ENCODE measurements around the gene RAP1GAP2. TPM values are rescaled to one million over a fixed set of nuclear protein-coding genes. Genes with fewer than 3 reads are reported as not detected.
"Not testable (repeated sequence)": the region's sequence is repeated elsewhere in the genome, so short reads cannot be mapped to it uniquely, and the experiment has no call there.

Gene RAP1GAP2
- total RNA-seq, 1 donor from 2014 or later = 0.79 TPM

- H3K27ac Mint-ChIP-seq = no peak overlapping the region
- DNase-seq = no peak
- no peaks in the 10 kb centered on the region for H3K4me1 Mint-ChIP-seq
- H3K27me3 Mint-ChIP-seq = peaks cover 2% of the 10 kb centered on the region
- intact Hi-C loops (cut with micrococcal nuclease) = no loop called here
- peaks cover 2% of the 10 kb centered on the region for H3K36me3 Mint-ChIP-seq (ENCODE audit: low read depth)
- H3K9me3 Mint-ChIP-seq = no peaks in the 10 kb centered on the region
- no peak overlapping the region for H3K4me3 Mint-ChIP-seq
Measured at GRCh38 chr17:2975469-2975958, 179.3 kb downstream of the RAP1GAP2 start.

- no peak overlapping the region for H3K4me3 Mint-ChIP-seq
- intact Hi-C loops (cut with micrococcal nuclease) = no loop called here
- DNase-seq = no peak
- peaks cover 2% of the 10 kb centered on the region for H3K36me3 Mint-ChIP-seq (ENCODE audit: low read depth)
- H3K27ac Mint-ChIP-seq = no peak overlapping the region
- H3K9me3 Mint-ChIP-seq = no peaks in the 10 kb centered on the region
- peaks cover 2% of the 10 kb centered on the region for H3K27me3 Mint-ChIP-seq
- no peaks in the 10 kb centered on the region for H3K4me1 Mint-ChIP-seq
Measured at GRCh38 chr17:2977157-2977556, 180.9 kb downstream of the RAP1GAP2 start.

- no peaks in the 10 kb centered on the region for H3K4me1 Mint-ChIP-seq
- no peak overlapping the region for H3K4me3 Mint-ChIP-seq
- H3K36me3 Mint-ChIP-seq (ENCODE audit: low read depth) = peaks cover 2% of the 10 kb centered on the region
Measured at GRCh38 chr17:2978116-2978515, 181.9 kb downstream of the RAP1GAP2 start.

GRCh38 chr17:2978991-2979390 is 182.8 kb downstream of the RAP1GAP2 start:
- intact Hi-C loops (cut with micrococcal nuclease) = no loop called here
- Mint-ChIP-seq H3K36me3 (ENCODE audit: low read depth) (peaks cover 2% of the 10 kb centered on the region), H3K4me3 (no peak overlapping the region), H3K27ac (no peak overlapping the region), H3K9me3 (no peaks in the 10 kb centered on the region), H3K27me3 (peaks cover 2% of the 10 kb centered on the region), H3K4me1 (no peaks in the 10 kb centered on the region)
- no peak for DNase-seq

More at GRCh38 chr17:2978116-2978515, 181.9 kb downstream of the RAP1GAP2 start:
- Mint-ChIP-seq H3K27me3 (peaks cover 2% of the 10 kb centered on the region), H3K9me3 (no peaks in the 10 kb centered on the region), H3K27ac (no peak overlapping the region)
- no peak for DNase-seq
- intact Hi-C loops (cut with micrococcal nuclease) = no loop called here

- peaks cover 4% of the 10 kb centered on the region for H3K36me3 Mint-ChIP-seq (ENCODE audit: low read depth)
Measured at GRCh38 chr17:2980211-2980903, 184.1 kb downstream of the RAP1GAP2 start.

GRCh38 chr17:2980904-2981246 is 184.6 kb downstream of the RAP1GAP2 start:
- DNase-seq = no peak

More at GRCh38 chr17:2980211-2980903, 184.1 kb downstream of the RAP1GAP2 start:
- no peak overlapping the region for H3K4me3 Mint-ChIP-seq
- H3K27ac Mint-ChIP-seq = no peak overlapping the region
- peaks cover 2% of the 10 kb centered on the region for H3K27me3 Mint-ChIP-seq
- no peaks in the 10 kb centered on the region for H3K9me3 Mint-ChIP-seq
- intact Hi-C loops (cut with micrococcal nuclease) = no loop called here
- H3K4me1 Mint-ChIP-seq = no peaks in the 10 kb centered on the region
- no peak for DNase-seq

GRCh38 chr17:2981325-2981724 is 185.1 kb downstream of the RAP1GAP2 start:
- H3K27ac Mint-ChIP-seq = no peak overlapping the region
- no peaks in the 10 kb centered on the region for H3K27me3 Mint-ChIP-seq
- H3K36me3 Mint-ChIP-seq (ENCODE audit: low read depth) = peaks cover 7% of the 10 kb centered on the region
- no peaks in the 10 kb centered on the region for H3K9me3 Mint-ChIP-seq
- no peaks in the 10 kb centered on the region for H3K4me1 Mint-ChIP-seq
- H3K4me3 Mint-ChIP-seq = no peak overlapping the region
- intact Hi-C loops (cut with micrococcal nuclease) = no loop called here
- DNase-seq = no peak

More at GRCh38 chr17:2980904-2981246, 184.6 kb downstream of the RAP1GAP2 start:
- intact Hi-C loops (cut with micrococcal nuclease) = no loop called here
- no peaks in the 10 kb centered on the region for H3K9me3 Mint-ChIP-seq
- no peak overlapping the region for H3K4me3 Mint-ChIP-seq
- H3K4me1 Mint-ChIP-seq = no peaks in the 10 kb centered on the region
- peaks cover 7% of the 10 kb centered on the region for H3K36me3 Mint-ChIP-seq (ENCODE audit: low read depth)
- H3K27ac Mint-ChIP-seq = no peak overlapping the region
- H3K27me3 Mint-ChIP-seq = peaks cover under 1% of the 10 kb centered on the region

GRCh38 chr17:2982854-2983253 is 186.6 kb downstream of the RAP1GAP2 start:
- no peaks in the 10 kb centered on the region for H3K27me3 Mint-ChIP-seq
- peaks cover 7% of the 10 kb centered on the region for H3K36me3 Mint-ChIP-seq (ENCODE audit: low read depth)
- H3K4me3 Mint-ChIP-seq = no peak overlapping the region
- H3K27ac Mint-ChIP-seq = no peak overlapping the region
- no peaks in the 10 kb centered on the region for H3K4me1 Mint-ChIP-seq
- intact Hi-C loops (cut with micrococcal nuclease) = no loop called here
- no peaks in the 10 kb centered on the region for H3K9me3 Mint-ChIP-seq
- no peak for DNase-seq

- DNase-seq = no peak
- no peaks in the 10 kb centered on the region for H3K27me3 Mint-ChIP-seq
- intact Hi-C loops (cut with micrococcal nuclease) = no loop called here
- H3K4me1 Mint-ChIP-seq = no peaks in the 10 kb centered on the region
- H3K27ac Mint-ChIP-seq = no peak overlapping the region
- H3K4me3 Mint-ChIP-seq = no peak overlapping the region
- H3K36me3 Mint-ChIP-seq (ENCODE audit: low read depth) = peaks cover 7% of the 10 kb centered on the region
- no peaks in the 10 kb centered on the region for H3K9me3 Mint-ChIP-seq
Measured at GRCh38 chr17:2983255-2983654, 187.0 kb downstream of the RAP1GAP2 start.

- H3K4me3 Mint-ChIP-seq = no peak overlapping the region
- intact Hi-C loops (cut with micrococcal nuclease) = no loop called here
- H3K27me3 Mint-ChIP-seq = no peaks in the 10 kb centered on the region
- no peaks in the 10 kb centered on the region for H3K9me3 Mint-ChIP-seq
- no peak for DNase-seq
- H3K36me3 Mint-ChIP-seq (ENCODE audit: low read depth) = peaks cover 5% of the 10 kb centered on the region
- no peaks in the 10 kb centered on the region for H3K4me1 Mint-ChIP-seq
- H3K27ac Mint-ChIP-seq = no peak overlapping the region
Measured at GRCh38 chr17:2985318-2985717, 189.1 kb downstream of the RAP1GAP2 start.

GRCh38 chr17:2986925-2987324 is 190.7 kb downstream of the RAP1GAP2 start:
- Mint-ChIP-seq H3K9me3 (no peaks in the 10 kb centered on the region), H3K27ac (no peak overlapping the region), H3K36me3 (ENCODE audit: low read depth) (peaks cover 5% of the 10 kb centered on the region), H3K27me3 (no peaks in the 10 kb centered on the region), H3K4me1 (no peaks in the 10 kb centered on the region), H3K4me3 (no peak overlapping the region)
- DNase-seq = no peak
- intact Hi-C loops (cut with micrococcal nuclease) = no loop called here

- H3K27ac Mint-ChIP-seq, H3K9me3 Mint-ChIP-seq: not testable (repeated sequence)
Measured at GRCh38 chr17:2989396-2989795, 193.2 kb downstream of the RAP1GAP2 start.

GRCh38 chr17:2989855-2990254 is 193.6 kb downstream of the RAP1GAP2 start:
- Mint-ChIP-seq H3K4me1 (no peaks in the 10 kb centered on the region), H3K27ac (no peak overlapping the region), H3K27me3 (no peaks in the 10 kb centered on the region), H3K9me3 (no peaks in the 10 kb centered on the region), H3K4me3 (no peak overlapping the region), H3K36me3 (ENCODE audit: low read depth) (peaks cover 6% of the 10 kb centered on the region)
- DNase-seq = no peak
- intact Hi-C loops (cut with micrococcal nuclease) = no loop called here

More at GRCh38 chr17:2989396-2989795, 193.2 kb downstream of the RAP1GAP2 start:
- H3K4me3 Mint-ChIP-seq; H3K27me3 Mint-ChIP-seq; DNase-seq; H3K36me3 Mint-ChIP-seq (ENCODE audit: low read depth); intact Hi-C loops (cut with micrococcal nuclease); H3K4me1 Mint-ChIP-seq: not testable (repeated sequence)

GRCh38 chr17:2990396-2990795 is 194.2 kb downstream of the RAP1GAP2 start:
- no peak for DNase-seq
- Mint-ChIP-seq H3K4me1 (no peaks in the 10 kb centered on the region), H3K9me3 (no peaks in the 10 kb centered on the region), H3K4me3 (no peak overlapping the region), H3K27ac (no peak overlapping the region), H3K36me3 (ENCODE audit: low read depth) (peaks cover 4% of the 10 kb centered on the region), H3K27me3 (no peaks in the 10 kb centered on the region)
- intact Hi-C loops (cut with micrococcal nuclease) = no loop called here
